ENCODE measurements around the gene APLP2. TPM values are rescaled to one million over a fixed set of nuclear protein-coding genes. Genes with fewer than 3 reads are reported as not detected.

APLP2 gene
- total and polyA plus RNA-seq, 2 of the 13 experiments (the other 11 are each of a cell fraction or from before 2014, with no cell fraction given), result 315 to 594 TPM

DNA sequence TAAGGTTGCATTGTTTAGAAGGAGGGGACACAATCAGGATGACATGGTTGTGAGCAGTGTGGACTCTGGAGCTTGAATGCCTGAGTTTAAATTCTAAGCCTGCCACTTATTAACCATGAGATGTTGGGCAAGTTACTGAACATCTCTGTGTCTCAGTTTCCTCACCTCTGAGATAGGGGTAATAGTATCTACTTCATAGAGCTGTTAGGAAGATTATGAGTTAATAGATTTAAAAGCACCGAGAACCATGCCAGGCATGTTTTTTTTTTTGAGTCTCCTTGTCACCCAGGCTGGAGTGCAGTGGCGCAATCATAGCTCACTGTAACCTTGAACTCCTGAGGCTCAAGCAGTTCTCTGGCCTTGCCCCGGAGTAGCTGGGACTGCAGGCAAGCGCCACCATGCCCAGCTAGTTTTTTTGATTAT, 123.2 kb downstream of the APLP2 start (continued):
- no peak for TF ChIP-seq MAZ (IDR thresholded peaks at IDR 0.05; ENCODE audit: borderline replicate concordance, low read depth, low read length)
- no peak for TF ChIP-seq MAZ (CRISPR knock-in tag; IDR thresholded peaks at IDR 0.05; ENCODE audit: low read depth)
- TF ChIP-seq ZNF101 (CRISPR knock-in tag; IDR thresholded peaks at IDR 0.05; ENCODE audit: borderline replicate concordance, low read depth), result no peak
- TF ChIP-seq ATF7-NPFF (CRISPR knock-in tag; IDR thresholded peaks at IDR 0.05; ENCODE audit: low read depth), result no peak
- no peak for TF ChIP-seq STAT5B (CRISPR knock-in tag; IDR thresholded peaks at IDR 0.05)
- no peak for TF ChIP-seq ATF7 (IDR thresholded peaks at IDR 0.05)
- TF ChIP-seq ATF7 (CRISPR knock-in tag; IDR thresholded peaks at IDR 0.05), result no peak
- no peak for TF ChIP-seq RFX3 (CRISPR knock-in tag; IDR thresholded peaks at IDR 0.05)
- no peak for TF ChIP-seq MTERF4 (CRISPR knock-in tag; IDR thresholded peaks at IDR 0.05)
- TF ChIP-seq, protein P1, sequence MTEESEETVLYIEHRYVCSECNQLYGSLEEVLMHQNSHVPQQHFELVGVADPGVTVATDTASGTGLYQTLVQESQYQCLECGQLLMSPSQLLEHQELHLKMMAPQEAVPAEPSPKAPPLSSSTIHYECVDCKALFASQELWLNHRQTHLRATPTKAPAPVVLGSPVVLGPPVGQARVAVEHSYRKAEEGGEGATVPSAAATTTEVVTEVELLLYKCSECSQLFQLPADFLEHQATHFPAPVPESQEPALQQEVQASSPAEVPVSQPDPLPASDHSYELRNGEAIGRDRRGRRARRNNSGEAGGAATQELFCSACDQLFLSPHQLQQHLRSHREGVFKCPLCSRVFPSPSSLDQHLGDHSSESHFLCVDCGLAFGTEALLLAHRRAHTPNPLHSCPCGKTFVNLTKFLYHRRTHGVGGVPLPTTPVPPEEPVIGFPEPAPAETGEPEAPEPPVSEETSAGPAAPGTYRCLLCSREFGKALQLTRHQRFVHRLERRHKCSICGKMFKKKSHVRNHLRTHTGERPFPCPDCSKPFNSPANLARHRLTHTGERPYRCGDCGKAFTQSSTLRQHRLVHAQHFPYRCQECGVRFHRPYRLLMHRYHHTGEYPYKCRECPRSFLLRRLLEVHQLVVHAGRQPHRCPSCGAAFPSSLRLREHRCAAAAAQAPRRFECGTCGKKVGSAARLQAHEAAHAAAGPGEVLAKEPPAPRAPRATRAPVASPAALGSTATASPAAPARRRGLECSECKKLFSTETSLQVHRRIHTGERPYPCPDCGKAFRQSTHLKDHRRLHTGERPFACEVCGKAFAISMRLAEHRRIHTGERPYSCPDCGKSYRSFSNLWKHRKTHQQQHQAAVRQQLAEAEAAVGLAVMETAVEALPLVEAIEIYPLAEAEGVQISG (CRISPR knock-in tag; IDR thresholded peaks at IDR 0.05), result no peak; the same call in 1 of the 2 replicates
- TF ChIP-seq, protein P2, sequence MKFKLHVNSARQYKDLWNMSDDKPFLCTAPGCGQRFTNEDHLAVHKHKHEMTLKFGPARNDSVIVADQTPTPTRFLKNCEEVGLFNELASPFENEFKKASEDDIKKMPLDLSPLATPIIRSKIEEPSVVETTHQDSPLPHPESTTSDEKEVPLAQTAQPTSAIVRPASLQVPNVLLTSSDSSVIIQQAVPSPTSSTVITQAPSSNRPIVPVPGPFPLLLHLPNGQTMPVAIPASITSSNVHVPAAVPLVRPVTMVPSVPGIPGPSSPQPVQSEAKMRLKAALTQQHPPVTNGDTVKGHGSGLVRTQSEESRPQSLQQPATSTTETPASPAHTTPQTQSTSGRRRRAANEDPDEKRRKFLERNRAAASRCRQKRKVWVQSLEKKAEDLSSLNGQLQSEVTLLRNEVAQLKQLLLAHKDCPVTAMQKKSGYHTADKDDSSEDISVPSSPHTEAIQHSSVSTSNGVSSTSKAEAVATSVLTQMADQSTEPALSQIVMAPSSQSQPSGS (CRISPR knock-in tag; IDR thresholded peaks at IDR 0.05), result no peak
- TF ChIP-seq ZNF709 (CRISPR knock-in tag; IDR thresholded peaks at IDR 0.05), result no peak
- TF ChIP-seq PHF20 (CRISPR knock-in tag; IDR thresholded peaks at IDR 0.05), result no peak
- TF ChIP-seq RCOR2 (CRISPR knock-in tag; IDR thresholded peaks at IDR 0.05), result no peak
- no peak for TF ChIP-seq IKZF1 (IDR thresholded peaks at IDR 0.05)
- no peak for TF ChIP-seq FOSL1 (CRISPR knock-in tag; IDR thresholded peaks at IDR 0.05; ENCODE audit: borderline replicate concordance)
- no peak for TF ChIP-seq ZNF224 (CRISPR knock-in tag; IDR thresholded peaks at IDR 0.05)
- no peak for TF ChIP-seq PBX3 (CRISPR knock-in tag; IDR thresholded peaks at IDR 0.05; ENCODE audit: borderline replicate concordance)
- no peak for TF ChIP-seq SIN3A (IDR thresholded peaks at IDR 0.05; ENCODE audit: borderline replicate concordance, low read depth, low read length)
- no peak for TF ChIP-seq ZFP36 (IDR thresholded peaks at IDR 0.05; ENCODE audit: borderline replicate concordance, low read depth, low read length, partially characterized antibody)
- no peak for TF ChIP-seq SNAPC5 (CRISPR knock-in tag; IDR thresholded peaks at IDR 0.05; ENCODE audit: borderline replicate concordance)
- TF ChIP-seq ZNF530 (CRISPR knock-in tag; IDR thresholded peaks at IDR 0.05; ENCODE audit: low read depth), result no peak
- TF ChIP-seq CEBPB (IDR thresholded peaks at IDR 0.05; ENCODE audit: borderline replicate concordance, low read depth, low read length), result peak; percentile 76; the same call in 1 of the 2 replicates
- no peak for TF ChIP-seq SMAD3 (CRISPR knock-in tag; IDR thresholded peaks at IDR 0.05)

Data from HepG2 (cell line).